Astrocyte (in vitro differentiated cells and primary cell): ENCODE measurements around the gene CDH26. TPM values are rescaled to one million over a fixed set of nuclear protein-coding genes. Genes with fewer than 3 reads are reported as not detected.

Experiments used
- DNase-seq: peaks from one replicate; pipeline ENCODE4 v3.0.0-alpha.2; 2010; ENCODE audit warnings: low read depth
- FAIRE-seq: peaks from 2 replicates; lab custom pipeline; 2011; peaks lifted over from hg19 to GRCh38; lab: Jason Lieb, UNC
- H2AFZ ChIP-seq: 2 replicates; pipeline ENCODE4 v1.6.0; 2012; ENCODE audit warnings: low read depth, low read length, inconsistent platforms
- H3K27ac ChIP-seq: 2 replicates; pipeline ENCODE4 v1.5.1; 2011; ENCODE audit warnings: low read depth, low read length, inconsistent platforms
- H3K27me3 ChIP-seq: 2 replicates; pipeline ENCODE4 v1.6.0; 2011; ENCODE audit warnings: low read length, inconsistent platforms; ENCODE audit not compliant: insufficient read depth
- H3K36me3 ChIP-seq: 2 replicates; pipeline ENCODE4 v1.5.1; 2011; ENCODE audit warnings: low read length, inconsistent platforms; ENCODE audit not compliant: insufficient read depth
- H3K4me1 ChIP-seq: 2 replicates; pipeline ENCODE4 v1.5.1; 2011; ENCODE audit warnings: low read length, inconsistent platforms; ENCODE audit not compliant: insufficient read depth
- H3K4me2 ChIP-seq: 2 replicates; pipeline ENCODE4 v1.6.0; 2012; ENCODE audit warnings: low read length, inconsistent platforms
- H3K4me3 ChIP-seq: 2 replicates; pipeline ENCODE4 v1.5.1; 2011; ENCODE audit warnings: low read depth, mild to moderate bottlenecking, low read length, inconsistent platforms; ENCODE audit not compliant: insufficient read depth
- H3K79me2 ChIP-seq: 2 replicates; pipeline ENCODE4 v1.6.0; 2012; ENCODE audit warnings: mild to moderate bottlenecking, low read length, inconsistent platforms; ENCODE audit not compliant: insufficient read depth
- H3K9ac ChIP-seq: 2 replicates; pipeline ENCODE4 v1.6.0; 2012; ENCODE audit warnings: mild to moderate bottlenecking, low read length, inconsistent platforms
- H3K9me3 ChIP-seq: 2 replicates; pipeline ENCODE4 v1.5.1; 2012; ENCODE audit warnings: low read depth, mild to moderate bottlenecking, low read length, inconsistent platforms; ENCODE audit not compliant: insufficient read depth
- H4K20me1 ChIP-seq: 2 replicates; pipeline ENCODE4 v1.6.0; 2012; ENCODE audit warnings: low read length, inconsistent platforms; ENCODE audit not compliant: insufficient read depth
- H3K27ac Mint-ChIP-seq: one replicate; pipeline ENCODE4 v1.8.0; 2021; ENCODE audit warnings: mild to moderate bottlenecking, mixed read lengths; ENCODE audit not compliant: unreplicated experiment
- H3K27me3 Mint-ChIP-seq: one replicate; pipeline ENCODE4 v1.8.0; 2021; ENCODE audit warnings: low read depth, mixed read lengths; ENCODE audit not compliant: unreplicated experiment
- H3K36me3 Mint-ChIP-seq: one replicate; pipeline ENCODE4 v1.8.0; 2021; ENCODE audit warnings: low read depth, mixed read lengths; ENCODE audit not compliant: unreplicated experiment
- H3K4me1 Mint-ChIP-seq: one replicate; pipeline ENCODE4 v1.8.0; 2021; ENCODE audit warnings: low read depth, mixed read lengths; ENCODE audit not compliant: unreplicated experiment
- H3K4me3 Mint-ChIP-seq: one replicate; pipeline ENCODE4 v1.8.0; 2021; ENCODE audit warnings: mild to moderate bottlenecking, moderate library complexity, mixed read lengths; ENCODE audit not compliant: unreplicated experiment
- H3K9me3 Mint-ChIP-seq: one replicate; pipeline ENCODE4 v1.8.0; 2021; ENCODE audit warnings: mild to moderate bottlenecking, mixed read lengths; ENCODE audit not compliant: unreplicated experiment
- CTCF ChIP-seq: IDR thresholded peaks from 2 replicates; pipeline ENCODE4 v1.5.1; 2011; ENCODE audit warnings: low read depth, mild to moderate bottlenecking, inconsistent platforms, low read length, moderate library complexity; ENCODE audit not compliant: insufficient read depth
- EZH2 ChIP-seq: IDR thresholded peaks from 2 replicates; pipeline ENCODE4 v1.6.1; 2012; ENCODE audit warnings: mild to moderate bottlenecking, low read length, inconsistent platforms; ENCODE audit not compliant: insufficient read depth
- total RNA-seq: library from RNA; stranded (reverse); gene quantifications from 2 replicates; pipeline ENCODE4 v1.2.1, GENCODE V29; 2021

CDH26 gene
- total RNA-seq, 1 donor from 2014 or later: 0.34 TPM

- DNase-seq: peak; percentile 70
- FAIRE-seq: peak; percentile 34
Measured at GRCh38 chr20:60063048-60063451, 104.8 kb downstream of the CDH26 start.

GRCh38 chr20:60063739-60064380, 105.6 kb downstream of the CDH26 start:
- FAIRE-seq: no peak
- H3K27me3 ChIP-seq: peaks cover under 1% of the 10 kb centered on the region
- peaks cover 25% of the 10 kb centered on the region for H3K27me3 Mint-ChIP-seq
- peak overlapping the region; percentile 49 for H3K4me2 ChIP-seq
- H4K20me1 ChIP-seq: no peaks in the 10 kb centered on the region
- no peak overlapping the region for H3K4me3 Mint-ChIP-seq
- peaks cover 9% of the 10 kb centered on the region for H3K9me3 ChIP-seq
- no peaks in the 10 kb centered on the region for H3K79me2 ChIP-seq
- no peak overlapping the region for H3K4me3 ChIP-seq
- H3K27ac ChIP-seq: no peak overlapping the region
- H3K36me3 ChIP-seq: no peaks in the 10 kb centered on the region
- H3K36me3 Mint-ChIP-seq: no peaks in the 10 kb centered on the region
- TF ChIP-seq EZH2: no peak
- H3K4me1 ChIP-seq: peaks cover 7% of the 10 kb centered on the region
- H3K9ac ChIP-seq: no peak overlapping the region
- no peak overlapping the region for H3K27ac Mint-ChIP-seq
- no peak overlapping the region for H2AFZ ChIP-seq
- peaks cover 13% of the 10 kb centered on the region for H3K4me1 Mint-ChIP-seq
- no peak for DNase-seq
- peaks cover 6% of the 10 kb centered on the region for H3K9me3 Mint-ChIP-seq

More at GRCh38 chr20:60063048-60063451, 104.8 kb downstream of the CDH26 start:
- H3K36me3 Mint-ChIP-seq: no peaks in the 10 kb centered on the region
- H3K9ac ChIP-seq: no peak overlapping the region
- peaks cover 10% of the 10 kb centered on the region for H3K4me1 ChIP-seq
- H3K4me1 Mint-ChIP-seq: peaks cover 17% of the 10 kb centered on the region
- peak overlapping the region; percentile 60 for H3K4me3 Mint-ChIP-seq
- peaks cover 9% of the 10 kb centered on the region for H3K9me3 ChIP-seq
- no peaks in the 10 kb centered on the region for H4K20me1 ChIP-seq
- no peaks in the 10 kb centered on the region for H3K79me2 ChIP-seq
- no peaks in the 10 kb centered on the region for H3K27me3 ChIP-seq
- peak overlapping the region; percentile 49 for H3K4me2 ChIP-seq
- peaks cover 6% of the 10 kb centered on the region for H3K9me3 Mint-ChIP-seq
- TF ChIP-seq CTCF: no peak
- TF ChIP-seq EZH2: no peak
- H3K36me3 ChIP-seq: no peaks in the 10 kb centered on the region
- peak overlapping the region; percentile 32 for H3K27ac ChIP-seq
- H2AFZ ChIP-seq: no peak overlapping the region
- no peak overlapping the region for H3K27ac Mint-ChIP-seq
- H3K27me3 Mint-ChIP-seq: peaks cover 24% of the 10 kb centered on the region
- no peak overlapping the region for H3K4me3 ChIP-seq

Other genes with a start within 250 kb of the CDH26 start
- 0.27 and 0.72 TPM in 2 replicates for gene SYCP2, start 24.8 kb upstream of the CDH26 start, total RNA-seq
- gene PPP1R3D, start 18.1 kb upstream of the CDH26 start, total RNA-seq: 5.2 and 5.8 TPM in 2 replicates
- 20.6 and 23.0 TPM in 2 replicates for gene FAM217B, start 18.0 kb upstream of the CDH26 start, total RNA-seq